HCT116 (cell line): ENCODE results near the gene KRT6A.

Experiments used
- POLR2A ChIP-seq: IDR thresholded peaks from 2 replicates; pipeline ENCODE4 v1.7.0; 2011; ENCODE audit warnings: borderline replicate concordance; ENCODE audit not compliant: insufficient read depth, insufficient read length; ENCODE audit errors: extremely low read depth
- SIN3A ChIP-seq: IDR thresholded peaks from 2 replicates; pipeline ENCODE4 v1.6.1; 2012; ENCODE audit warnings: low read depth
- TCF7L2 ChIP-seq: IDR thresholded peaks from 2 replicates; pipeline ENCODE4 v1.7.0; 2011; ENCODE audit warnings: borderline replicate concordance, inconsistent platforms; ENCODE audit not compliant: insufficient read depth, insufficient read length; ENCODE audit errors: extremely low read depth
- TF ChIP-seq, protein P1 (sequence below), 3 experiments: fragments of 200-600 bp in 1 of 3; sonication (generic) in 1 of 3; IDR thresholded peaks in 2 of 3; conservative IDR thresholded peaks in 1 of 3; 2 replicates each; pipeline ENCODE4 v1.5.1; 2012 to 2017; ENCODE audit warnings: low read depth in 2 of 3, low read length in 2 of 3, antibody characterized with exemption in 1 of 3, borderline replicate concordance in 1 of 3, control low read depth in 1 of 3, mild to moderate bottlenecking in 1 of 3, mixed read lengths in 1 of 3, mixed run types in 1 of 3, moderate library complexity in 1 of 3; ENCODE audit not compliant: insufficient read depth in 1 of 3

- TF ChIP-seq TCF7L2 (no peak), POLR2A (no peak), SIN3A (no peak)
- TF ChIP-seq, protein P1, sequence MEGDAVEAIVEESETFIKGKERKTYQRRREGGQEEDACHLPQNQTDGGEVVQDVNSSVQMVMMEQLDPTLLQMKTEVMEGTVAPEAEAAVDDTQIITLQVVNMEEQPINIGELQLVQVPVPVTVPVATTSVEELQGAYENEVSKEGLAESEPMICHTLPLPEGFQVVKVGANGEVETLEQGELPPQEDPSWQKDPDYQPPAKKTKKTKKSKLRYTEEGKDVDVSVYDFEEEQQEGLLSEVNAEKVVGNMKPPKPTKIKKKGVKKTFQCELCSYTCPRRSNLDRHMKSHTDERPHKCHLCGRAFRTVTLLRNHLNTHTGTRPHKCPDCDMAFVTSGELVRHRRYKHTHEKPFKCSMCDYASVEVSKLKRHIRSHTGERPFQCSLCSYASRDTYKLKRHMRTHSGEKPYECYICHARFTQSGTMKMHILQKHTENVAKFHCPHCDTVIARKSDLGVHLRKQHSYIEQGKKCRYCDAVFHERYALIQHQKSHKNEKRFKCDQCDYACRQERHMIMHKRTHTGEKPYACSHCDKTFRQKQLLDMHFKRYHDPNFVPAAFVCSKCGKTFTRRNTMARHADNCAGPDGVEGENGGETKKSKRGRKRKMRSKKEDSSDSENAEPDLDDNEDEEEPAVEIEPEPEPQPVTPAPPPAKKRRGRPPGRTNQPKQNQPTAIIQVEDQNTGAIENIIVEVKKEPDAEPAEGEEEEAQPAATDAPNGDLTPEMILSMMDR (IDR thresholded peaks at IDR 0.05 in 2 of 3, conservative IDR thresholded peaks at IDR 0.05 in 1 of 3; ENCODE audit: borderline replicate concordance in 1 of 3, insufficient read depth in 1 of 3, low read depth in 2 of 3, low read length in 2 of 3): no peak
Measured at GRCh38 chr12:52531566-52532300, 38.7 kb upstream of the KRT6A start.
